SK-N-SH (cell line): ENCODE data around the gene CYSLTR2.

ENCODE experiments used
- EP300 ChIP-seq, 2 experiments: IDR thresholded peaks; 2 replicates each; pipeline versions ENCODE4 v1.4.0 to v1.6.1; 2012; ENCODE audit warnings: borderline replicate concordance in 1 of 2, low read depth in 1 of 2, low read length in 1 of 2
- JUND ChIP-seq: IDR thresholded peaks from 2 replicates; pipeline ENCODE4 v1.4.0; 2012
- POLR2AphosphoS5 ChIP-seq: IDR thresholded peaks from 2 replicates; pipeline ENCODE4 v1.6.1; 2012; ENCODE audit warnings: low read depth, low read length
- RAD21 ChIP-seq: IDR thresholded peaks from 2 replicates; pipeline ENCODE4 v1.6.1; 2012; ENCODE audit warnings: mild to moderate bottlenecking, low read length
- TAF1 ChIP-seq: IDR thresholded peaks from 2 replicates; pipeline ENCODE4 v1.6.1; 2012; ENCODE audit warnings: low read depth, mild to moderate bottlenecking, low read length, moderate library complexity, borderline replicate concordance
- TEAD4 ChIP-seq: IDR thresholded peaks from 2 replicates; pipeline ENCODE4 v1.4.0; 2012; ENCODE audit warnings: mild to moderate bottlenecking, borderline replicate concordance; ENCODE audit not compliant: insufficient read depth
- YY1 ChIP-seq: IDR thresholded peaks from 2 replicates; pipeline ENCODE4 v1.4.0; 2012; ENCODE audit warnings: low read depth, mild to moderate bottlenecking
- TF ChIP-seq, protein P1 (sequence below): fragments of 200-600 bp; sonication (generic); IDR thresholded peaks from 2 replicates; pipeline ENCODE4 v1.6.1; 2017; ENCODE audit warnings: antibody characterized with exemption, mild to moderate bottlenecking, moderate library complexity

DNA sequence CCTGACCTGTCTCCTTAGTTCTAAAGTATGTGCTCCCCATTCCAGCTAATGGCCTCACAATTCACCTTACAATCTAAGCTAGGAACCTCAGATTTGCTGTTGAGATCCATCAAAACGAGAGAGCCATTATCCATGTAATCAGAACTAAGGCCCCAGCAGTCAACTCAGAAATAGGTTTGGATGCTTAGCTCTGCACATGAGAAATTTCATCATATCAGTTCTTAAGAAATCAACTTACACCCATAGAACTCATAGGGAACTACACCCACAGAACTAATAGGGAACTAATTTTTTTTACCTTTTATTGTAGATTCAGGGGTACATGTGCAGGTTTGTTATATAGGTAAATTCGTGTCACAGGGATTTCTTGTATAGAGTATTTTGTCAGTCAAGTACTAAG lies 28.7 kb downstream of the CYSLTR2 start:
- no peak for TF ChIP-seq JUND
- no peak for TF ChIP-seq RAD21
- TF ChIP-seq TEAD4, result no peak
- no peak for TF ChIP-seq YY1
- TF ChIP-seq, protein P1, sequence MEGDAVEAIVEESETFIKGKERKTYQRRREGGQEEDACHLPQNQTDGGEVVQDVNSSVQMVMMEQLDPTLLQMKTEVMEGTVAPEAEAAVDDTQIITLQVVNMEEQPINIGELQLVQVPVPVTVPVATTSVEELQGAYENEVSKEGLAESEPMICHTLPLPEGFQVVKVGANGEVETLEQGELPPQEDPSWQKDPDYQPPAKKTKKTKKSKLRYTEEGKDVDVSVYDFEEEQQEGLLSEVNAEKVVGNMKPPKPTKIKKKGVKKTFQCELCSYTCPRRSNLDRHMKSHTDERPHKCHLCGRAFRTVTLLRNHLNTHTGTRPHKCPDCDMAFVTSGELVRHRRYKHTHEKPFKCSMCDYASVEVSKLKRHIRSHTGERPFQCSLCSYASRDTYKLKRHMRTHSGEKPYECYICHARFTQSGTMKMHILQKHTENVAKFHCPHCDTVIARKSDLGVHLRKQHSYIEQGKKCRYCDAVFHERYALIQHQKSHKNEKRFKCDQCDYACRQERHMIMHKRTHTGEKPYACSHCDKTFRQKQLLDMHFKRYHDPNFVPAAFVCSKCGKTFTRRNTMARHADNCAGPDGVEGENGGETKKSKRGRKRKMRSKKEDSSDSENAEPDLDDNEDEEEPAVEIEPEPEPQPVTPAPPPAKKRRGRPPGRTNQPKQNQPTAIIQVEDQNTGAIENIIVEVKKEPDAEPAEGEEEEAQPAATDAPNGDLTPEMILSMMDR, result no peak
- TF ChIP-seq POLR2AphosphoS5, result no peak
- TF ChIP-seq TAF1, result no peak
- no peak for TF ChIP-seq EP300 (IDR thresholded peaks at IDR 0.05; ENCODE audit: borderline replicate concordance in 1 of 2, low read depth in 1 of 2, low read length in 1 of 2)
